TTC549 (cell line): Measurements from ENCODE around the gene TBPL1.
A peak's percentile ranks its signal among the peaks of the same experiment; 100 is the strongest.
"Not testable (repeated sequence)": the region's sequence is repeated elsewhere in the genome, so short reads cannot be mapped to it uniquely, and the experiment has no call there.

Experiments used
- FAIRE-seq: peaks from 2 replicates; lab custom pipeline; 2012; peaks lifted over from hg19 to GRCh38; lab: Jason Lieb, UNC

Gene TBPL1

DNA sequence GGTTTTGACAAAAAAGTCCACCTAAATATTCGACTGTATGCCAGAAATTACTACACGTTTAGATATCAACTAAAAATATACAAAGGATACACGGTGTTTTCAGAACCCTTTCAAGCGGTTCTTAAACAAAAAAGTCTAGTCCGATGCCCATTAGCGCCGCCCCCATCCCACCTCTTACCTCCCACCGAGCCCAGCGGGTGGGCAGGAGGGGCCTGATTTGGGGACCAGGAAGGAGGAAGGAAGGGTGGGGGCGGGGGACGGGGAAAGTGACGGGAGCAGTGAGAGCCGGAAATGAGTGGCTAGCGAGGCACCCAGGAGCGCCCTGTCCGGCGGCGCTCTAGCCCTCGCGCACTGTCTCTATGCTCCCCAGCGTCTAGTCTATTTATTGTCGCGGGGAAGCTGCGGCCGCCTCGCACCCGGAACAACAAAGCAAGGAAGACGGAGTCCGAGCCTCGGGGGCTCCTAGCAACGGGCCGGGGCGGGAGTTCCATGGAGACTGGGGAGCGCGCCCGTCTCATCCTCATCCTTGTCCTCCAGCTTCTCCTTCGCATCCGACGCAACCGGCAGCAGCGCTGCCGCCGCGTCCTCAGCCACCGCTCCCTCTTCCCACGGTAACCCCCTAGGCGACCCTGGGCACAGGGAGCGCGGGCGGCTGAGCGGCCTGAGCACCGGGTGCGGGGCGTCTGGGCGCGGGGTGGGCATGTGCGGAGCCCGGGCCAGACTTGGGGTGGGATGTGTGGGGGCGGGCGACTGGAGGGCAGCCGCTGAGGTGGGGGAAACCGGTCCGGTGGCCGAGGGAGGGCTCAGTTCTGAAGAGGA lies at the start of gene TBPL1:
TSS of gene TBPL1 (plus strand) at position 410 of the 819 bp plus-strand sequence. CDS start 26,902 bp downstream, outside the sequence.
- no peak for FAIRE-seq

DNA sequence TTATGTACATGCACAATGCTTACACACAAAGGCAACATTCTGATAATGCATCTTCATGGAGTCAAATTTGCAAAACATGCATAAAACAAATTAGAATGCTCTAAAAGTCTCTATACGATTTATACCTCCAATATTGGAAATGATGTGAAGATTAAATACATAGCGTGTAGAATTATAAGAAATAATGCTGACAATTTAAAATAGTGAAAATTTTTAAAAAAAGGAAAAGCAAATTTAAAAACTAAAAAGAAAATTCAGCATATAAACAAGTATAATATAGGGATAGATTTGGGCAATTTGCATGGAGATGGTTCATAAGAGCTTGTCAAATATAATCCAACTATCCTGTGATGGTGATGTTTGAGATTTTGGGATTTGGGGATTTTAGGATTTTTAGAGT lies 49.2 kb upstream of the TBPL1 start:
- FAIRE-seq = no peak

DNA sequence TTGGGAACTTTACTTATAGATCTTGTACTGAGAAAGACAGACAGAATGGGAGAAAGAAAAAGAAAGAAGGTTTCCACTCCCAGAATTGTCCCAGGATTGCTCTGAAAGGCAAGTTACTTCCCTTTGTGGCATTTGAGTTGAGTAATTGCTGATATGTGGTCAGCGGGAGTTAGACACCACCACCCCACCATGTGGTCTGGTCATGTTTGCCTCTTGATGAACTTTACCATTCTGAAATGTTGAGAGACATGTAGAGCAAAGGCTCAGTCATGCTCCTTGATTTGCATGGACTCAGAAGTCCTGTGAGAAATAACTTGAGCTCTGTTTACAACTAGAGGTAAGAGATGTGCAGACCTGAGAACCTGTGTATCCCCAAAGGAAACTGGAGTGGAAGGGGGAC lies 47.0 kb upstream of the TBPL1 start:
- FAIRE-seq = no peak

DNA sequence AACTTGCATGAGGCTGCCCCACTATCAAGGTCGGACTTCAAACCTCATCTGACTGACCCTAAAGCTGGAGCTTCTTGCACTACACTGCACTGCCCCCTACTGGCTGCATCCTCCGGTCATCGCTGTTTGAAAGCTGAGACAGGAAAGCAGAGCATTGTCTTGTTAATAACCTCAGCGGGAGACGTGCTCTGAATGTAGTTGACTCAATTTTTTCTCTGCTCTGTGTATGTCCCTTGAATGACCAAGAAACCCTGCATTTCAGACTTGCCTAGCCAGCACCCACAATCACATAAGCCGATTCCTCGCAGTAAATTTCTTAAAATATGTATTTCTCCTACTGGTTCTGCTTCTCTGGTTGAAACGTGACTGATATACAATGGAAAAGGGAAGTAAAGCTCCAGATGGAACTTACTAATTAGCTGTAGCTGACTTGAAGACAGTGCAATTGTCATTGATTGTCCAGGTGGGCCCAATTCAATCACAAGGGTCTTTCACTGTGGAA lies 36.3 kb upstream of the TBPL1 start:
- FAIRE-seq = peak; percentile 11

DNA sequence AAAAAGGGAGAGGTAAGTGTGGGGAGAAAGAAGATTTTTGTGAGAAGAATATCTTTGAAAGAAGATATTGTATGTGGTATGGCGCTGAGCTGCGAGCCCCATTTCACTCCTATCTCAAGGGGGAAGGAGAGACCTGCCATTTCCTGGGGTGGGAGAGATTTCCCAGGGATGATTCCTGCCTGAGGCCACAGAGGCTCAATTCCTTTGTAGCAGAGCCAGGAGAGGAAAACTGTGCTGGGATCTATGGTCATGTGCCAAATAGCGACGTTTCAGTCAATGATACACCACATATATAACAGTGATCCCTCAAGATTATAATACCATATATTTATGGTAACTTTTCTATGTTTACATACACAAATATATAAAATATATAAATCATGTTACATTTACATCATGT lies 35.2 kb upstream of the TBPL1 start:
- no peak for FAIRE-seq

DNA sequence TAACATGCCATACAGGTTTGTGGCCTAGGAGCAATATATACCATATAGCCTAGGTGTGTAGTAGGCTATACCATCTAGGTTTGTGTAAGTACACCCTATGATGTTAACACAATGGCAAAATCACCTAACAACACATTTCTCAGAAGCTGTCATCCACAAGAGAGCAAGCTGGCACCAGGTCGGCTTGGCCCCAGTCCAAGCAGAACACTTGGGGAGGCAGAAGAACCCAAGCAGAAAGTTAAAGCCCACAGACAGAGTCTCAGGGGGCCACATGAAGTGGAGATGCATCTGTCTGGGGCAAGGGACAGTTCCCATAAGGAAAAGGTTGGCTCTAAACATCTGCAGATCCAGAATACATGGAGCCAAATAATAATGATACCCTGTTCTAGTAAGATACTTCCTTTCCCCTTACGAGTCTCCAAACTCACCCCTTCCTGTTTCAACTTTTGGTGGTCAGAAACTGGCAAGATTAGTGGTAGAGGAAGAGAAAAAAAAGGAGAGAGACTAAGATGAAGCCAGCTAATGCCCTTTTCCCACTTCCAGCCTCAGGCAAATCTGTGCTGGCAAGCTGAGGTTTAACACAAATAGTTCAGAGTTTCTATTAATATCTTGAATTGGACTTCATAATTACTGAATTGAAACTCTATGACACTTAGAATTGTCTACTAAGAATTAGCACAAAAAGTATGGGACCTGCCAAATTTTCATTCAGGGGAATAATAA lies 34.7 kb upstream of the TBPL1 start:
- no peak for FAIRE-seq

DNA sequence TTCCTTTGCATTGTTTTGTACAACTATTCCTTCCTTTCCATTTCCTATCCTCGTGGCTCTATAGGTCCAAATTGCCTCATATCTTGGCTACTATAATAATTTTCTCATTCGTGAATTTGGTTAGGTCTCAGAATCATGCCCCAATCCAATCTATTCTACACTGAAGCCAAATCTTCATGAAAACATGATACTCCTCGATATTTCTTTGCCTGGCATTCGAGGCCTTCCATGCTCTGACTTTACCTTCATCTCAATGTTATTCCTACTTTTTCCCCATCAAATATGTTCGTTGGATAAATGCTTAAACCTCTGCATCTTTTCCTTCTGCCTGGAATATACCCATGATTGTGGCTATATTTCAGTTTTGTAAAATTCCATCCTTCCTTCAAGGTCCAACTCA lies 33.7 kb upstream of the TBPL1 start:
- no peak for FAIRE-seq

DNA sequence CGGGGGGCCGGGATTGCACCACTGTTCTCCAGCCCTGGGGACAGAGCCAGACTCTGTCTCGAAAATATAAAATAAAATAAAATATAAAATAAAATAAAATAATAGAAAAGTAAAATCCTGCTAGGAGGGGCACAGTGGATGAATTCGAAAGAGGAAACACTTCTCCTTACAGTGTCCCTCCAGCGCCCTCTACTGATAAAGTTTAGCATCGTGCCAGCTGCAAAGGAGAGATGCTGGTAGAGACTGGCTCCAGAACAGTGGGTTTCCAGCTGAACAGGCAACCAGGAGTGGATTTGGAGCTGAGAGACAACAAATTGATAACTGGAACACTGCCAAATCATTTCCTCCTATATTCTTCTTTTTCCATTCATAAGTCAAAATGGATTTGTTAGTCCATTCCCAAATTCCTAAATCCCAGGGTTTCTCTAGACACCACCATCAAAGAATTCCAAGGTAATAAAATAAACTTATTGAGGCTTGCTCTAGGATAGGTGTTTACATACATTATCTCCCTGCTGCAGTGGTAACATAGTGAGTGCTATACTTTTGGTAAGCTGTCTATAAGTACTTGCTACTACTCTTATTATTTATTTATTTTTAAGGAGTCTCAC lies 31.7 kb upstream of the TBPL1 start:
- FAIRE-seq = peak; percentile 54

DNA sequence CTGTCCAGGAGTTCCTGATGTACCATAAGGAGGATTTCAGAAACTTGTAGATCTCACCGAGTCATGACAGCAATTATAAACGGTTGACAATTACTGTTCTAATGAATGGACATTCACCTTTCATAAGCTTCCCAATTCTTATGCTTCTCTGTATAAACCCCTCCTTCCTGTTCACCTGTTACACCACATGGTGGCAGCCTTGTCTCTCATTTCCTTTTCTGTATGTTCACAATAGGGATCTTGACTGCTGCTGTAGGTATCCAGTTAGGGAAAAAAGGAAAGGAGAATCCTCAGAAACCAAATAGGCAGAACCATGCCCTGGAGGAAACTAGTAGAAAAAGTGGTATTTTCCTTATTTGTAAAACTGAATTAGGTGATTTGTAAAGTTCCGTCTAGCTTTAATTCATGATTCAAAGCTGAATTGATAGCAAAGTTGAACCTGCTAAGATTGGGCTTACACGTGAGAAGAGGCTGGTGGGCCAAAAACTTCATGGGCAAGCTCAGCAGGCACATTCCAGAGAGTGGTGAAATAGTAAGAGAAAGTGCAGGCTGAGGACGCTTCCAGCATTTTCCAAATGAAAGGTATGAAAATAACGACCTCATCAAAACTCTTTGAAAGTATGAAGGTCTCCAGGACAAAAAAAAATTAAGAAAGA lies 29.0 kb upstream of the TBPL1 start:
- peak; percentile 90 for FAIRE-seq

DNA sequence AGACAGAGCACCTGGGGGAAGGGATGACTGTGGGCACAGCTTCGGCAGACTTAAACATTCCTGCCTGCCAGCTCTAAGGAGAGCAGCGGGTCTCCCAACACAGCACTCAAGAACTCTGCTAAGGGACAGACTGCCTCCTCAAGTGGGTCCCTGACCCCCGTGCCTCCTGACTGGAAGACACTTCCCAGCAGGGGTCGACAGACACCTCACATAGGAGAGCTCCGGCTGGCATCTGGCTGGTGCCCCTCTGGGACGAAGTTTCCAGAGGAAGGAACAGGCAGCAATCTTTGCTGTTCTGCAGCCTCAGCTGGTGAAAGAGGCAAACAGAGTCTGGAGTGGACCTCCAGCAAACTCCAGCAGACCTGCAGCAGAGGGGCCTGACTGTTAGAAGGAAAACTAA lies 21.8 kb upstream of the TBPL1 start:
- FAIRE-seq = not testable (repeated sequence)

DNA sequence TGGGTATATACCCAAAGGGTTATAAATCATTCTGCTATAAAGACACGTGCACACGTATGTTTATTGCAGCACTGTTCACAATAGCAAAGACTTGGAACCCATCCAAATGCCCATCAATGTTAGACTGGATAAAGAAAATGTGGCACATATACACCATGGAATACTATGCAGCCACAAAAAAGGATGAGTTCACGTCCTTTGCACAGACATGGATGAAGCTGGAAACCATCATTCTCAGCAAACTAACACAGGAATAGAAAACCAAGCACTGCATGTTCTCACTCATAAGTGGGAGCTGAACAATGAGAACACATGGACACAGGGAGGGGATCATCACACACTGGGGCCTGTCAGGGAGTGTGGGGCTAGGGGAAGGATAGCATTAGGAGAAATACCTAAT lies 16.7 kb upstream of the TBPL1 start:
- FAIRE-seq = not testable (repeated sequence)

DNA sequence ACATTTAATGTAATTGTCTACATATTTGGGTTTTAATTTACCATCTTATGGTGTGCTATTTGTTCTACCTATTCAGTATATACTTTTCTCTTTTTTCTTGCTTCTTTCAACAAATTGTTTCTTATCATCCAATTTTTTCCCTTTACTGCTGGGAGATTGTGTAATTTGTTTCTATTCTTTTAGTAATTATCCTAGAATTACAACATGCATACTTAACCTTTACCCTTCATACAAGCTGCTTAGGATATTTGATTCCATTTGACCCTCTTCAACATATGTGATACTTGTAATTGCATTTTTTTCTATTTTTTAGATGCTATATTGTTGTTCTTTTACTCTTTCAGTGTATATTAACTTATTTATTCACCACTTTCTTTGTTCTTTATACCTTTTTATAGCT lies 15.1 kb upstream of the TBPL1 start:
- FAIRE-seq = no peak

DNA sequence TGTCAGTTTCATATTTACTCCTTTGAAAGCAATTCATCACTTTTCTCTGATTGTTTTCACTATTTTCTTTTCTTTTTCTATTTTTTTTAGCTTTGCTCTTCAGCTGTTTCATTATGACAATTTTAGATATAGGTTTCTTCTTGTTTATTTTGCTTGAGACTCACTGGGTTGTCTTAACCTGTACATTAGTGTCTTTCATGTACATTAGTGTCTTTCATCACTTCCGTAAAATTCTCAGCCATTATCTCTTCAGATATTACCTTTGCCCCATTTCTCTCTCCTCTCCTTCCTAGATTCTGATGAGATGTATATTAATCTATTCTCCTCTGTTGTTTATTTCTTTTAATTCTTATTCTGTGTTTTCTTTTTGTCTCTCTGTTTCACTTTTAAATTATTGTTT lies 14.5 kb upstream of the TBPL1 start:
- no peak for FAIRE-seq

DNA sequence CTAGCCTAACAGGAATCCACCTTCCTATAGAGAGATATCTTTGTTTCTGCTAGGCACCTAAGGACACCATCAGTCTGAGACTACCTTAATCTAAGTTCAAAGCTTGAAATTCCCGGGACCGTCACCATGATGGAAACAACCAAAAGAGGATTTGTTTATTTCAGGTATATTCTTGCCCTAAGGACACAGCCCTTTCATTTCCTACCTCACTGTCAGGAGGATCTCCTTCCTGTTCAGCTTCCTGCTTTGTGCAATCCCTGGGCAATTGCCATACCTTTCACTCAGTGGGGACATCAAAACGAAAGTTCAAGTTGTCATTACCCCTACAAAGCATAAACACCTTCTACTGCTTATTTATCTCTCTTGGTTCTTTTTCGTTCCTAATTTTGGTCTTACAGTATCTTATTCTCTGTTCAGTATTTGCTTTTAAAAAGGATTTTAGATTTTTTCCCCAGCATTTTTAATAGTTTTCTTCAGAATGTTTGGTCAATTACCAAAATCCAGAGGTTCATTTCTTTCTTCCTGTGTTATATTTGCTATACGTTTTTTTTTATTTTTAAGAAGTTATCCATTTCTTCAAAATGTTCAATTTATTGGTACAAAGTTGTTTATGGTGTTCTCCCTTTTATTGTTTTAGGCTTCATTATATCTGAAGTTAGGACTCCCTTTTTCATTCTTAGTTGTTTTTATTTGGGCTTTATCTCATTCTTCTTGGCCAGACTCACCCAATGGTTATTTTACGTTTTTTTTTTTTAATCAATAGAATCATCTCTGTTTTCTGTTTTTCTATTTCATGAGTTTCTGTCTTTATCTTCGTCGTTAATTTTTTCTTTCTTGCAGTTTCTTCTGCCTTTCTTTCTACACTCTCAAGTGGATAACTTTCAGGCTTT lies 13.0 kb upstream of the TBPL1 start:
- FAIRE-seq = no peak

DNA sequence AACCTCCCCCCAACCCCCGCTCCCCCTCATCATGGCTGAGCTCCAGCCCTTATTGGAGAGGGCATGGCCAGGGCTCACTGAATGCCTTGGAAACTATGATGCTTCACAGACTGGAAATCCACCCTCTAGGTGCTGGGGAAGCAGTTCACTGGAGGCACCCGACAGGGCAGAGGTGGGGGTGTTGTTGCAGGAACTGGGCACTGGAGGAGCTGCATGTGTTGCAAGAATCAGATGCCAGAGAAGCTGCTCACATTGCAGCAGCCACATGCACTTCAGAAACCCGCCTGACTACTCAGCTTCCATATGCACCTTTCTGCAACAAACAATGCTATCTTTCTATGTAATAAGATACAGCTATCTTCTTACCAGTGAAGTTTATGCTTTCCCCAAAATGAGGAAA lies 7.9 kb upstream of the TBPL1 start:
- FAIRE-seq = no peak

DNA sequence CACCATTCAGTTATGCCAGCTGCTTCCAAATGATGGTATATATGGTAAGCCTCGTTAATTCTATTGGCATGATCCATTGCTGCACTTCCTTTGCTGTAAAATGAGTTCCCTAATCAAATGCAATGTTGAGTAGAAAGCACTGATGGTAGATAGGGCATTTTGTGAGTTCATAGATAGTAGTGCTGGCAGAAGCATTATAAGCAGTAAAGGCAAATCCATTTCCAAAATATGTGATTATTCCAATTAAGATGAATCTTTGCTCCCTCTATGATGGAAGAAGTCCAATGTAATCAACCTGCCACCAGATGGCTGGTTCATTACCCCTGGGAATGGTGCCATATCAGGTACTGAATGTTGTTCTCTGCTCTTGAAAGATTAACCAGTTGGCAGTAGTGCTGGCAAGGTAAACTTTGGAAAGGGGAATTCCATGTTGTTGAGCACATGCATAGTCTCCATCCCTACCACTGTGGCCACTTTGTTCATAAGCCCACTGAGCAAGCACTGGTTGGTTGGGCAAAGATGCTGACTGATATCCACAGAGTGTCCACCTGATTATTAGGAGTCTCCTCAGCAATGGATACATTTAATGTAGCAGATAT lies 5.6 kb upstream of the TBPL1 start:
- FAIRE-seq = no peak

DNA sequence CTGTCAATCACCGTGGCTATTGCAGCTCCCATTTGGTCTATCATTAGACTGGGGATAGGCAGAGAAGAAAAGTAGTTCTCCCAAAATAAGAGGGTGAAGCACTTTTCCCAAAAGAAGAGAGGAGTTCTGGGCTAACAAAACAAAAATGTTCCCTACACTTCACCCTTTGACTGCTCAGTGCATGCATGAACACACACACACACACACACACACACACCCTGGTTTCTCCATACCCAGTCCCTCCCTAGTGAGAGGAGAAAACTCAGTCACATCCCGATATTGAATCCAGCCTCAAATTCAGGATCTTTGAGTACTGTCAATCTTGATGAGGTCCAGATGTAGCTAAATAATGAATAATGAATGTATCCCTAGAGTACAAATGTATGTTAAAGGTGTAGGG lies 4.6 kb upstream of the TBPL1 start:
- FAIRE-seq = no peak

DNA sequence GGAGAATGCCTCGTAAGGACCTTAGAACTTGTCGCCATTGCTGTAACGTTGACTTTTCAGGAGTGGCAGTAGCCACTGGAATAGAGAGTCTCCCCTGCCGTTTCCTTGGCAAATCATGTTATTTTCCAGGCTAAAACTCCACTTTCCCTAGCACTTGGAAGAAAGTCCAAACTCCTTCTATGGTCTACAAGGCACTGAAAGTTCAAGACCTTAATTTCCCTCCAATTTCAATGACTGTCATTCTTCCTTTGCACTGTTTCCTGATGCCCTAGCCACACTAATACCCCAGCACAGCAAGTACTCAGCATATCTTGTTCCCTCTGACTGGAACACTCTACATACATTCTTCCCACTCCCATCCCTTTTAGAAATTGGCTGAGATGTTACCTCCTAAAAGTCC lies 1.8 kb upstream of the TBPL1 start:
- FAIRE-seq = no peak

DNA sequence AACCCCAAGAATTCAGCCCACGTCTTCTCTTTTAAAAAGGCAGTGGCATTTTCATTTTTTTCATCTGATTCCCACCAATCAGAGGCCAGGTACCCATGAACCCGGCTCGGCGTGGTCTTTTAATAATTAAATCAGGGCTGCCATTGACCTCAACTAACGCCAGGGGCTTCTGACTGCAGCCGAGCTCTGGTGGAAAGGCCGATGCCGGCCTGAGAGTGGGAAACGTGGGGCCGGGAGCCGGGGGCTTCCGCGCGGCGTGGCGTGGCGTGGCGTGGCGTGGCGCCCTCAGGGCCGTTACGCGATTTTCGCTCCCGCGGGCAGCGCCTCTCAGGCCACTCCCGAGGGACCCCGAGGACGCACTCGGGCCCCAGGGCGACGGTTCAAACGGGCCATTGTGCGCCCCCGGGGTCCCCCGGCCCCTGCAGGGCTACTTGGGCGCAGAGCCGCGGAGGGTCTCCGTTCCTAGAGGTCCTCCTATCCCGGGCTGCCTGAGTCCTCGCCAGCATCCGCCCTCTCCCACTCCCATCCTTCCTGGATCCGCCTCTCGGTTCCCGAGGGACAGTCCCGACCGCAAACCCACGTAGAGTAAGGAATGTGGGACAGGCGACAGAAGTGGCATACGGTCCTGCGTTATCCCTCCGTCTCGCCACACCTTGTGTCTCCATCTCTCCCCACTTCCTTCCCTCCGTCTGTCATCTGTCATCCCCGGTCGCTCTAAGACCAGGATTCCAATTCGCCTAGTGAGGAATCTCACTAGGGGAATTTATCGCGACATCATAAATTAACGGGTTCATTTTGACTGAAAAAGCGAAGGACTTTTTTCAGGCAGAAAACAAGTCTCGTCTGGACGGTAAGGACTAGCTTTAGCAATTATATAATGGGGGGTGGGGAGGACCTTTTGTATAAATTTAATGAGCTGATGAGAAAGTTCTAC lies 876 bp upstream of the TBPL1 start:
- FAIRE-seq = no peak
